ENCODE results near the gene GATB.

Gene GATB

GRCh38 chr4:151643564-151643963 lies 117.2 kb downstream of the GATB start:
- no peak for DNase-seq

GRCh38 chr4:151641983-151642382 lies 118.8 kb downstream of the GATB start:
- DNase-seq = no peak

- no peak for DNase-seq
These were observed 119.6 kb downstream of the GATB start for GRCh38 chr4:151641167-151641566.

- no peak for DNase-seq
These were observed 120.4 kb downstream of the GATB start for GRCh38 chr4:151640381-151640780.

GRCh38 chr4:151638295-151638858 lies 122.4 kb downstream of the GATB start:
- DNase-seq = no peak

DNA sequence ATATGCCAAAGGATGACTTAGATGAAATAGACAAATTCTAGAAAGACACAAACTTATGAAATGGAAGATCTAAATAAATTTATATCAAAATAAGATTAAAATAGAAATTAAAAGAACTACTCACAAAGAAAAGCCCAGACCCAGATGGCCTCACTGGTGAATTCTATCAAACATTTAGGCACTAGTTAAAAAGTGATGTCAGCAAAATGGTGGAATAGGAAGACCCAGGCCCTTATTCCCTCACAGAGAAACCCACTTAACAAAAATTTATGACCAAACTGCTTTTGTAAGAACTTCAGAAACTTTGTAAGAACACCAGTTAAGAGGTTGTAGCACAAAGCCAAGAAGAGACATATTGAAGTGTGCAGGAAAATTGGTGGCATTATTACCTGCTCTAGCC lies 129.5 kb downstream of the GATB start:
- no peak for DNase-seq

DNA sequence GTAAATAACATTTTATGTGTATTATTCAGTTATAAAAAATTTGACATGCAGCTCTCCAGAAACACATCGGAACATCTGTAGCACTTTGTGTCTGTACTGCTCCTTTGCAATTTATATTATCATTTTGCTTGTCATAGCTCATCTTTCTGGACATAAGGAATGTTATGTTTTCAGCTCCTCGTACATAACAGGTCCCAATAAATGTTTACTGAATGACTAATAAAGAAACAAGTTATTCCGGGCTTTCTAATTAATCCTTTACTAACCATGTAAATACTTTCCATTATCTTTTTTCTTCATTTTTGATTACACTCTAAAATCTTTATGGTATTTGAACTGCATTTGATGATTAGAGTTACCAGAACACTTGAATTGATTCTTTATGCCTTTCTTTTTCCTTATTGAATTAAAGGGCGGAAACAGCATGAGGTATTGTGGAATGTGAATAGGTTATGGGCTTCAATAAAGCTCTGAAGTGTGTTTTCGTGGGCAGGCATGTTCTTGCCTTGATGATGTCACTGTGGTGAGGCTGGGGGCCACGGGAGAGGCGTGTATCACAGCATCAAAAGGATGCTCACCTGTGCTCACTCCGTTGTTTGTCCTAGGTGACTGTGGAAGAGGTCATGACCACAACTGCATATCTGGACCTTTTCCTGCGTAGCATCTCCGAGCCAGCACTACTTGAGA lies 131.6 kb downstream of the GATB start:
- no peak for DNase-seq

GRCh38 chr4:151628001-151628608 lies 132.7 kb downstream of the GATB start:
- DNase-seq = no peak

GRCh38 chr4:151627491-151627890 lies 133.3 kb downstream of the GATB start:
- DNase-seq = no peak

DNA sequence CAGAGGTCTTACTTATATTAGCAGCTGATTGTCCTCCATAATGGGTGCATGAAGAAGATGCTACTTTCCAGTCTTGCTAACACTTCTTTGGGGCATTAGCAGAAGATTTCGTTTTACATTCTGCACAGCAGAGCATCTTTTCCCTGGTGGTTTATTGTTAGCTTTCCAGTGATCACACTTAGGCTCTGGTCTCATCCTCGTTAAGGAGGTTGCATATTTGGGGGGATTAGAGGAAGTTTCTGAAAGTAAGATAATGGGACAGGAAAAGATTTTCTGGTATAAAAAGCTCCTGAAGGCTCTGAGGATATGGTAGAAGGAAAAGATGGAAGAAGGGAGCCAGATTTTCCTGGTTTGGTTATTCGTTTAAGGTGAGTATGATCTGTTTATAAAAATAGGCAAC lies 134.1 kb downstream of the GATB start:
- DNase-seq = no peak

GRCh38 chr4:151626228-151626627 lies 134.6 kb downstream of the GATB start:
- DNase-seq = no peak

- DNase-seq = no peak
These were observed 135.9 kb downstream of the GATB start for GRCh38 chr4:151624626-151625565.

Data from NCI-H1417 treated with DMSO at 0.1 percent for 48 hours (cell line).